HG03520 (cell line): Measurements from ENCODE around the gene CRLF1.

ENCODE experiments used
- ATAC-seq: cut with Tn5 transposase; IDR thresholded peaks from one replicate; pipeline ENCODE4 v1.9.1; 2021; ENCODE audit warnings: mild to moderate bottlenecking, moderate library complexity; ENCODE audit not compliant: unreplicated experiment

Gene CRLF1

GRCh38 chr19:18636969-18637629, 30.5 kb upstream of the CRLF1 start, which contains the start of gene KLHL26:
KLHL26 (plus strand) TSS chr19:18637028; CDS start chr19:18637055, 27 bp downstream.
- ATAC-seq = no peak

GRCh38 chr19:18636183-18636968, 29.8 kb upstream of the CRLF1 start:
- peak; percentile 80 for ATAC-seq

GRCh38 chr19:18635831-18636182, 29.2 kb upstream of the CRLF1 start:
- no peak for ATAC-seq

- ATAC-seq = no peak
Measured at GRCh38 chr19:18634612-18635297, 28.2 kb upstream of the CRLF1 start.

GRCh38 chr19:18633321-18633720, 26.7 kb upstream of the CRLF1 start:
- ATAC-seq = no peak

- ATAC-seq = no peak
Measured at GRCh38 chr19:18629166-18630088, 22.8 kb upstream of the CRLF1 start.

- ATAC-seq = no peak
Measured at GRCh38 chr19:18626906-18627305, 20.3 kb upstream of the CRLF1 start.

GRCh38 chr19:18620902-18621301, 14.3 kb upstream of the CRLF1 start:
- no peak for ATAC-seq

- ATAC-seq = no peak
Measured at GRCh38 chr19:18620311-18620710, 13.7 kb upstream of the CRLF1 start.

GRCh38 chr19:18618236-18618635, 11.6 kb upstream of the CRLF1 start:
- no peak for ATAC-seq

GRCh38 chr19:18617562-18617961, 11.0 kb upstream of the CRLF1 start:
- no peak for ATAC-seq

GRCh38 chr19:18616023-18616422, 9.4 kb upstream of the CRLF1 start:
- ATAC-seq = no peak

- ATAC-seq = no peak
Measured at GRCh38 chr19:18613589-18614234, 7.1 kb upstream of the CRLF1 start.

GRCh38 chr19:18612772-18613588, 6.4 kb upstream of the CRLF1 start, which contains the start of gene TMEM59L:
TMEM59L (plus strand) TSS chr19:18612870; CDS start chr19:18612959, 89 bp downstream.
- ATAC-seq = no peak

- no peak for ATAC-seq
Measured at GRCh38 chr19:18612051-18612771, 5.6 kb upstream of the CRLF1 start.

- ATAC-seq = no peak
Measured at GRCh38 chr19:18611327-18612050, 4.9 kb upstream of the CRLF1 start.

- ATAC-seq = no peak
Measured at GRCh38 chr19:18610556-18611326, 4.1 kb upstream of the CRLF1 start.
